Trophoblast cell (in vitro differentiated cells and primary cell): ENCODE data around the gene EDC3.
A peak's percentile ranks its signal among the peaks of the same experiment; 100 is the strongest.

Source experiments
- DNase-seq, 2 donors: peaks; one replicate each; pipeline ENCODE4 v3.0.0-alpha.2; 2016
- H2AFZ ChIP-seq: 2 replicates; pipeline ENCODE4 v1.6.1; 2013; ENCODE audit warnings: low read length, moderate library complexity, mild to moderate bottlenecking; ENCODE audit not compliant: insufficient read depth, poor library complexity
- H2AK5ac ChIP-seq: 2 replicates; pipeline ENCODE4 v1.6.1; 2013; ENCODE audit warnings: mild to moderate bottlenecking, low read length
- H2BK120ac ChIP-seq: 2 replicates; pipeline ENCODE4 v1.6.1; 2013; ENCODE audit warnings: low read length, mild to moderate bottlenecking, moderate library complexity; ENCODE audit not compliant: insufficient read depth, poor library complexity
- H2BK12ac ChIP-seq: 2 replicates; pipeline ENCODE4 v1.6.1; 2013; ENCODE audit warnings: mild to moderate bottlenecking, low read length, moderate library complexity
- H2BK5ac ChIP-seq: 2 replicates; pipeline ENCODE4 v1.6.1; 2013; ENCODE audit warnings: low read length, low read depth, moderate library complexity, mild to moderate bottlenecking; ENCODE audit not compliant: poor library complexity
- H3K14ac ChIP-seq: 2 replicates; pipeline ENCODE4 v1.6.1; 2013; ENCODE audit warnings: mild to moderate bottlenecking, low read length
- H3K18ac ChIP-seq: 2 replicates; pipeline ENCODE4 v1.6.1; 2013; ENCODE audit warnings: mild to moderate bottlenecking, low read length
- H3K23ac ChIP-seq: 2 replicates; pipeline ENCODE4 v1.6.1; 2013; ENCODE audit warnings: low read length
- H3K27ac ChIP-seq: 2 replicates; pipeline ENCODE4 v1.5.1; 2013; ENCODE audit warnings: low read depth, mild to moderate bottlenecking, inconsistent platforms, low read length, moderate library complexity
- H3K27me3 ChIP-seq: 2 replicates; pipeline ENCODE4 v1.6.1; 2013; ENCODE audit warnings: inconsistent platforms, mild to moderate bottlenecking, low read length, moderate library complexity; ENCODE audit not compliant: insufficient read depth
- H3K36me3 ChIP-seq, 2 experiments: 1 replicate in 1 of 2; 2 replicates in 1 of 2; pipeline ENCODE4 v1.6.1; 2013; ENCODE audit warnings: low read length in 2 of 2, mild to moderate bottlenecking in 2 of 2, moderate library complexity in 1 of 2; ENCODE audit not compliant: insufficient read depth in 2 of 2, control insufficient read depth in 1 of 2
- H3K4ac ChIP-seq: 2 replicates; pipeline ENCODE4 v1.6.1; 2013; ENCODE audit warnings: low read depth, mild to moderate bottlenecking, low read length, moderate library complexity
- H3K4me1 ChIP-seq, 2 experiments: 1 replicate in 1 of 2; 2 replicates in 1 of 2; pipeline ENCODE4 v1.6.1; 2013; ENCODE audit warnings: low read length in 2 of 2, mild to moderate bottlenecking in 2 of 2, moderate library complexity in 1 of 2; ENCODE audit not compliant: insufficient read depth in 2 of 2, control insufficient read depth in 1 of 2
- H3K4me2 ChIP-seq: 2 replicates; pipeline ENCODE4 v1.6.1; 2013; ENCODE audit warnings: inconsistent platforms, mild to moderate bottlenecking, low read length, moderate library complexity
- H3K4me3 ChIP-seq: 2 replicates; pipeline ENCODE4 v1.5.1; 2013; ENCODE audit warnings: mild to moderate bottlenecking, low read depth, low read length, inconsistent platforms
- H3K79me1 ChIP-seq: one replicate; pipeline ENCODE4 v1.6.1; 2013; ENCODE audit warnings: low read length
- H3K79me2 ChIP-seq: 2 replicates; pipeline ENCODE4 v1.6.1; 2013; ENCODE audit warnings: low read length, mild to moderate bottlenecking; ENCODE audit not compliant: control insufficient read depth, insufficient read depth, poor library complexity
- H3K9ac ChIP-seq: 2 replicates; pipeline ENCODE4 v1.6.1; 2013; ENCODE audit warnings: mild to moderate bottlenecking, low read length
- H3K9me3 ChIP-seq: 2 replicates; pipeline ENCODE4 v1.6.1; 2013; ENCODE audit warnings: low read depth, mild to moderate bottlenecking, control low read depth, inconsistent platforms, low read length; ENCODE audit not compliant: insufficient read depth
- H4K12ac ChIP-seq: 2 replicates; pipeline ENCODE4 v1.6.1; 2013; ENCODE audit warnings: low read depth, mild to moderate bottlenecking, low read length, moderate library complexity
- H4K8ac ChIP-seq: 2 replicates; pipeline ENCODE4 v1.6.1; 2013; ENCODE audit warnings: low read depth, mild to moderate bottlenecking, low read length, moderate library complexity
- H4K91ac ChIP-seq: one replicate; pipeline ENCODE4 v1.6.1; 2013; ENCODE audit warnings: low read depth, mild to moderate bottlenecking, low read length, moderate library complexity
- WGBS: extraction: QIAGEN DNeasy Blood & Tissue Kit; methylation state at CpG from one replicate; pipeline ENCODE4 v1.1.7; 2013; ENCODE audit warnings: missing lambda C conversion rate; ENCODE audit not compliant: insufficient read length, insufficient coverage; ENCODE audit errors: extremely low coverage; 5-methylcytosine and 5-hydroxymethylcytosine counted together

The EDC3 gene

DNA sequence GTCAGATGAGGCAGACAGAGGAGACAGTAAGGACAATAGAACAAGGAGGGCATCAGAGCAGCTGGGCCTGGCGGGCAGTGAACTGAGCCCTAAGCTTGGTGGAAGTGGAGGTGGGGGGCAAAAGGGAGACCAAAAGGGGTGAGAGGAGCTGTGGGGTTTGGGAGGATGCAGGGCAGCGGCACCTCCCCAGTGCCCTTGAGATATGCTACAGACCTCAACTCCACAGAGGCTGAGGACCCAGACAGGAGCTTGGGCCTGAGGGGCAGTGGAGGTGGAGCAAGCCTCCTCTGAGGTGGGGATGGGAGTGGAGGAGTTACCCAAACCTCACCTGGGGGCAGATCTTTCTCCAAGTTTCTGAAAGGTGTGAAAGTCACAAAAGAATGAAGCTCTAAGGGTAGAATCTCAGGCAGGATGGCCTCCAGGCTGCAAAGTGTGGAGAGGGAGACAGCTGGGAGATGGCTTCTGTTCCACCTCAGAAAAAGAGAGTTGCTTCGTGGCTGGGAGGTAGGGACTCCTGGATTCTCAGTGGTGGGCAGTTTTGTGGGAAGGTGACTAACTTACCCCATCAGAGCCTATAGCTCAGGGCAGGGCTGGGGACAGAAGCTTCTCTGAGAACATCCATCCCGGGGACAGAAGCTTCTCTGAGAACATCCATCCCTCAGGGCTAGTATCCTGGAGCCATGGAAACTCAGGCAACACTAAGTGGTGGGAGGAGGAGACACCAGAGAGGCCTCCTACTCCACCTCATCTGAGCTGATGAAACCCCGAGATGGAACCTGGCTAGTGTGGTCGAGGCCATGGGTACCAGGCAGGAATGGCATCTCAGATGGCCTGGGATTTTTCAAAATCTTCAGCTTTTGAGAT is 82.5 kb downstream of the EDC3 start:
- Histone ChIP-seq H2BK120ac (no peak overlapping the region), H2AK5ac (peak overlapping the region; percentile 56), H2BK12ac (peak overlapping the region; percentile 13), H3K4me3 (no peak overlapping the region), H3K14ac (no peak overlapping the region), H2BK5ac (no peak overlapping the region), H3K18ac (no peak overlapping the region), H3K79me2 (peaks cover 23% of the 10 kb centered on the region), H3K27ac (no peak overlapping the region), H3K9ac (no peak overlapping the region), H4K8ac (no peak overlapping the region), H2AFZ (no peak overlapping the region), H3K36me3 (peaks cover 4 to 5% of the 10 kb centered on the region in 2 experiments), H3K4ac (no peak overlapping the region), H3K27me3 (no peaks in the 10 kb centered on the region), H3K9me3 (no peaks in the 10 kb centered on the region), H4K91ac (no peak overlapping the region), H3K79me1 (peaks cover 18% of the 10 kb centered on the region), H3K23ac (no peak overlapping the region), H3K4me1 (peaks cover 3 to 8% of the 10 kb centered on the region in 2 experiments), H4K12ac (no peak overlapping the region), H3K4me2 (no peak overlapping the region)
- peak; percentile 61 to 76 for DNase-seq
- no CpG with 5 or more reads among the region's 6 CpGs for WGBS

DNA sequence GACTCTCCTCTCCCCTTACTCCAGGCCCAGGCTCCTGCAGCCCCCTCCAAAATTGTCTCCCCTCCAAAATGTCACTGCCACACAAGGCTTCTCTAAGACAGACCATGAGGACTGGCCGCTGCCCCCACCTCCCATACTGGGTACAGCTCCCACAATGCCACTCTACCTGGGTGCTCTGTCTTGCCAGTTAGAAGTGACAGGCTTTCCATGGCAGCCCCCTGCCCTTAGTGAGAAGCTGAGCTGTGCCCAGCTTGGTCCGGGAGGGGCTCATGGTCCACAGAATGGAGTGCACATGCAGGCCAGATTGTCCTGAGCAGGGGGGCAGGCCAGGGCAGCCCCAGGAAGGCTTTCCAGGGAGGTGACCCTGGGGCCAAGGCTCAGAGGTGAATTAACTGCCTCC is 83.1 kb downstream of the EDC3 start:
- Histone ChIP-seq H3K27ac (no peak overlapping the region), H3K23ac (no peak overlapping the region), H2BK120ac (no peak overlapping the region), H3K18ac (no peak overlapping the region), H4K91ac (no peak overlapping the region), H3K14ac (no peak overlapping the region), H3K4me3 (no peak overlapping the region), H3K4ac (no peak overlapping the region), H3K79me2 (peaks cover 17% of the 10 kb centered on the region), H3K9ac (no peak overlapping the region), H2BK12ac (no peak overlapping the region), H2AFZ (no peak overlapping the region), H3K36me3 (no peaks in the 10 kb centered on the region), H3K9me3 (no peaks in the 10 kb centered on the region), H3K79me1 (peaks cover 18% of the 10 kb centered on the region), H4K12ac (no peak overlapping the region), H2AK5ac (no peak overlapping the region), H4K8ac (no peak overlapping the region), H3K4me1 (peaks cover 3 to 8% of the 10 kb centered on the region in 2 experiments), H2BK5ac (no peak overlapping the region), H3K4me2 (no peak overlapping the region), H3K27me3 (no peaks in the 10 kb centered on the region)
- WGBS, result no CpG with 5 or more reads among the region's 2 CpGs
- DNase-seq, result no peak

DNA sequence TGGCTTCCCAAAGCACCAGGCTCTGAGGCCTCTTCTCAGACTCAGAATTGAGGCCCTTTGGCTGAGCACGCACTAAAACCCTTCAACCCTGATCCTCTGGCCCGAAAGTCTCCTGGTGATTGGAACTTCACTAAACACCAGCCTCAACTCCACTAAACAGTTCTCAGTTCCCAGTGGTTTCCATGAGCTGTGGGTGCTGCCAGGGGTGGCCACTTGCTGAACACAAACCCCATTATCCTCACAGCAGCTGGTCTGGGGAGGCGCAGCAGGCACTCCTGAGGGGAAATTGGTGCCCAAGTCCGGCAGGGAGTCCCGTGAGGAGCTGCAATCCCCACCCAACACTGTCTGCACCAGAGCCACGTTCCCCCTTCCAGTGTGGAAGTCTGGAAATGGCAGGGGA is 84.0 kb downstream of the EDC3 start:
- Histone ChIP-seq H4K12ac (no peak overlapping the region), H3K4me1 (peaks cover 3 to 5% of the 10 kb centered on the region in 2 experiments), H3K4me2 (no peak overlapping the region), H3K79me1 (peaks cover 18% of the 10 kb centered on the region), H3K27ac (no peak overlapping the region), H4K8ac (no peak overlapping the region), H2BK120ac (no peak overlapping the region), H2BK12ac (no peak overlapping the region), H4K91ac (no peak overlapping the region), H3K18ac (no peak overlapping the region), H3K23ac (no peak overlapping the region), H2BK5ac (no peak overlapping the region), H3K79me2 (peaks cover 15% of the 10 kb centered on the region), H3K14ac (no peak overlapping the region), H2AFZ (no peak overlapping the region), H3K9me3 (no peaks in the 10 kb centered on the region), H3K27me3 (no peaks in the 10 kb centered on the region), H3K36me3 (no peaks in the 10 kb centered on the region), H3K9ac (no peak overlapping the region), H2AK5ac (no peak overlapping the region), H3K4me3 (no peak overlapping the region), H3K4ac (no peak overlapping the region)
- no peak for DNase-seq
- WGBS, result no CpG with 5 or more reads among the region's 6 CpGs

DNA sequence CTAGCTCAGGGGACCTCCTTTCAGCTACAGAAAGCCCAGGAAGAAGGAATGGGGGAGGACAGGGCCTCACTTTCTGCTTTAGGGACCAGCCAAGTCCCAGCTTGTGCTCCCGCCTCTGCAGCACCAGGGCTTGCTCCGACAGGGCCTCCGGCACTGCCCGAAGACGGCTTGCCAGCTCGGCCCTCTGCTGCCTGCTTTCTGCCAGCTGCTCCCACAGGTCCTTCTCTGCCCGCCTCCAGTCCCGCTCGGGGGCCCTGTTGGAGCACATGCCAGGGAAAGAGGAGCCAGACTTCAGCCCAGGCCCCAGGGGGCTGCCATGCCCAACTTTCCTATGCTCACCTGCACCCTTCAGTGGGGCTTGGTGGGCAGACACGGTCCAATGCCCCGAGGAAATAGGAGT is 84.5 kb downstream of the EDC3 start:
- Histone ChIP-seq H3K9ac (no peak overlapping the region), H3K4me2 (no peak overlapping the region), H3K4me3 (no peak overlapping the region), H2AFZ (no peak overlapping the region), H4K91ac (no peak overlapping the region), H4K8ac (no peak overlapping the region), H3K36me3 (no peaks in the 10 kb centered on the region), H3K79me1 (peaks cover 16% of the 10 kb centered on the region), H3K14ac (no peak overlapping the region), H3K27me3 (no peaks in the 10 kb centered on the region), H3K23ac (no peak overlapping the region), H2BK5ac (no peak overlapping the region), H3K79me2 (peaks cover 12% of the 10 kb centered on the region), H2BK12ac (no peak overlapping the region), H2BK120ac (no peak overlapping the region), H3K27ac (no peak overlapping the region), H4K12ac (no peak overlapping the region), H3K4me1 (no peaks in the 10 kb centered on the region), H3K9me3 (no peaks in the 10 kb centered on the region), H3K18ac (no peak overlapping the region), H2AK5ac (no peak overlapping the region), H3K4ac (no peak overlapping the region)
- no peak for DNase-seq
- no CpG with 5 or more reads among the region's 11 CpGs for WGBS
